HepG2 (cell line): ENCODE measurements around the gene CCDC85C. TPM values are rescaled to one million over a fixed set of nuclear protein-coding genes. Genes with fewer than 3 reads are reported as not detected.

ENCODE experiments used
- AHR ChIP-seq: IDR thresholded peaks from 2 replicates; pipeline ENCODE4 v1.6.1; 2018; ENCODE audit warnings: missing genetic modification reagents, missing compliant biosample characterization
- CHCHD3 ChIP-seq: sonication (generic); formaldehyde crosslinking; IDR thresholded peaks from 2 replicates; pipeline ENCODE4 v1.8.0; 2022; ENCODE audit warnings: mild to moderate bottlenecking, missing genetic modification reagents, moderate library complexity
- FOSL2 ChIP-seq: sonication (generic); formaldehyde crosslinking; IDR thresholded peaks from 2 replicates; pipeline ENCODE4 v1.4.0; 2020; ENCODE audit warnings: missing genetic modification reagents
- HHEX ChIP-seq: IDR thresholded peaks from 2 replicates; pipeline ENCODE4 v1.6.1; 2016; ENCODE audit warnings: control low read depth
- HNRNPK ChIP-seq: fragments of 200-400 bp; formaldehyde crosslinking; IDR thresholded peaks from 2 replicates; pipeline ENCODE4 v1.6.1; 2018; ENCODE audit warnings: low read length, low read depth, moderate library complexity, mild to moderate bottlenecking; ENCODE audit not compliant: poor library complexity, severe bottlenecking
- KAT2B ChIP-seq: fragments of 150-350 bp; IDR thresholded peaks from 2 replicates; pipeline ENCODE4 v1.6.1; 2014; ENCODE audit warnings: low read depth, low read length, borderline replicate concordance
- KDM5B ChIP-seq: sonication (generic); formaldehyde crosslinking; IDR thresholded peaks from 2 replicates; pipeline ENCODE4 v1.4.0; 2020; ENCODE audit warnings: missing genetic modification reagents, mild to moderate bottlenecking, borderline replicate concordance
- KLF12 ChIP-seq: sonication (generic); formaldehyde crosslinking; IDR thresholded peaks from 2 replicates; pipeline ENCODE4 v1.4.0; 2020; ENCODE audit warnings: missing genetic modification reagents, borderline replicate concordance
- KLF13 ChIP-seq: sonication (generic); formaldehyde crosslinking; IDR thresholded peaks from 2 replicates; pipeline ENCODE4 v1.4.0; 2020; ENCODE audit warnings: mild to moderate bottlenecking, missing genetic modification reagents
- PRMT3 ChIP-seq: sonication (generic); formaldehyde crosslinking; IDR thresholded peaks from 2 replicates; pipeline ENCODE4 v1.8.1; 2022; ENCODE audit warnings: low read depth, mild to moderate bottlenecking, moderate library complexity, missing genetic modification reagents, borderline replicate concordance
- RARG ChIP-seq: sonication (generic); formaldehyde crosslinking; IDR thresholded peaks from 2 replicates; pipeline ENCODE4 v1.4.0; 2020; ENCODE audit warnings: low read depth, mild to moderate bottlenecking, missing genetic modification reagents
- RBM39 ChIP-seq: fragments of 200-400 bp; formaldehyde crosslinking; IDR thresholded peaks from one replicate; pipeline ENCODE4 v1.6.1; 2018; ENCODE audit warnings: antibody characterized with exemption, mild to moderate bottlenecking, low read depth, low read length; ENCODE audit not compliant: poor library complexity, severe bottlenecking
- SMYD3 ChIP-seq: sonication (generic); formaldehyde crosslinking; IDR thresholded peaks from 2 replicates; pipeline ENCODE4 v1.8.1; 2023; ENCODE audit warnings: mild to moderate bottlenecking, missing genetic modification reagents
- SNAI1 ChIP-seq: sonication (generic); formaldehyde crosslinking; IDR thresholded peaks from 2 replicates; pipeline ENCODE4 v1.5.0; 2020; ENCODE audit warnings: mild to moderate bottlenecking, missing genetic modification reagents, borderline replicate concordance
- TARDBP ChIP-seq: sonication (generic); formaldehyde crosslinking; IDR thresholded peaks from 2 replicates; pipeline ENCODE4 v1.8.0; 2022; ENCODE audit warnings: mild to moderate bottlenecking, missing genetic modification reagents
- ZC3H4 ChIP-seq: sonication (generic); formaldehyde crosslinking; IDR thresholded peaks from 2 replicates; pipeline ENCODE4 v1.4.0; 2020; ENCODE audit warnings: missing genetic modification reagents, borderline replicate concordance
- ZFP36L2 ChIP-seq: sonication (generic); formaldehyde crosslinking; IDR thresholded peaks from 2 replicates; pipeline ENCODE4 v1.4.0; 2020; ENCODE audit warnings: missing genetic modification reagents
- ZNF207 ChIP-seq: fragments of 450-650 bp; IDR thresholded peaks from 2 replicates; pipeline ENCODE4 v1.6.1; 2016; ENCODE audit warnings: antibody characterized with exemption, borderline replicate concordance
- ZNF558 ChIP-seq: sonication (generic); formaldehyde crosslinking; IDR thresholded peaks from 2 replicates; pipeline ENCODE4 v1.9.0; 2022; ENCODE audit warnings: mild to moderate bottlenecking, missing genetic modification reagents, borderline replicate concordance
- ZNF709 ChIP-seq: sonication (generic); formaldehyde crosslinking; IDR thresholded peaks from 2 replicates; pipeline ENCODE4 v1.5.0; 2020; ENCODE audit warnings: mild to moderate bottlenecking, missing genetic modification reagents
- ZNF746 ChIP-seq: sonication (generic); formaldehyde crosslinking; IDR thresholded peaks from 2 replicates; pipeline ENCODE4 v1.8.0; 2022; ENCODE audit warnings: mild to moderate bottlenecking, missing genetic modification reagents
- ZNF777 ChIP-seq: sonication (generic); formaldehyde crosslinking; IDR thresholded peaks from 2 replicates; pipeline ENCODE4 v1.4.0; 2020; ENCODE audit warnings: missing genetic modification reagents
- ZSCAN20 ChIP-seq: sonication (generic); formaldehyde crosslinking; IDR thresholded peaks from 2 replicates; pipeline ENCODE4 v1.4.0; 2020; ENCODE audit warnings: missing genetic modification reagents, mild to moderate bottlenecking, borderline replicate concordance
- ZSCAN9 ChIP-seq: IDR thresholded peaks from 2 replicates; pipeline ENCODE4 v1.6.1; 2016; ENCODE audit warnings: borderline replicate concordance
- polyA plus RNA-seq, 8 experiments: library from polyadenylated mRNA; depleted of rRNA in 3 of 8; stranded (reverse) in 7 of 8; unstranded in 1 of 8; fragments of >200 nt; fragmentation: Illumina TruSeq in 4 of 8; extraction: Trizol in 4 of 8; gene quantifications; 2 replicates each; pipeline versions ENCODE4 v1.2.1 to v1.2.3, GENCODE V29; 2011 to 2016; ENCODE audit warnings: low read depth in 4 of 8, missing spikeins in 1 of 8, mixed read lengths in 1 of 8; ENCODE audit not compliant: insufficient read depth in 1 of 8
- total RNA-seq, 5 experiments: library from RNA; depleted of rRNA; stranded (reverse); fragments of >200 nt; fragmentation: Illumina TruSeq; extraction: Trizol; gene quantifications; 2 replicates each; pipeline ENCODE4 v1.2.3, GENCODE V29; 2016; ENCODE audit warnings: low read depth in 1 of 5
- TF ChIP-seq, protein P1 (sequence below): sonication (generic); formaldehyde crosslinking; IDR thresholded peaks from 2 replicates; pipeline ENCODE4 v1.5.1; 2020; ENCODE audit warnings: missing genetic modification reagents, mild to moderate bottlenecking, borderline replicate concordance
- TF ChIP-seq, protein P2 (sequence below): sonication (generic); formaldehyde crosslinking; IDR thresholded peaks from 2 replicates; pipeline ENCODE4 v1.4.0; 2020; ENCODE audit warnings: missing genetic modification reagents
- TF ChIP-seq, protein P3 (sequence below): IDR thresholded peaks from 2 replicates; pipeline ENCODE4 v1.6.1; 2018; ENCODE audit warnings: missing genetic modification reagents, mild to moderate bottlenecking, missing compliant biosample characterization

CCDC85C gene
- total and polyA plus RNA-seq, 2 of the 13 experiments (the other 11 are each of a cell fraction or from before 2014, with no cell fraction given) = 18.8 to 43.8 TPM

DNA sequence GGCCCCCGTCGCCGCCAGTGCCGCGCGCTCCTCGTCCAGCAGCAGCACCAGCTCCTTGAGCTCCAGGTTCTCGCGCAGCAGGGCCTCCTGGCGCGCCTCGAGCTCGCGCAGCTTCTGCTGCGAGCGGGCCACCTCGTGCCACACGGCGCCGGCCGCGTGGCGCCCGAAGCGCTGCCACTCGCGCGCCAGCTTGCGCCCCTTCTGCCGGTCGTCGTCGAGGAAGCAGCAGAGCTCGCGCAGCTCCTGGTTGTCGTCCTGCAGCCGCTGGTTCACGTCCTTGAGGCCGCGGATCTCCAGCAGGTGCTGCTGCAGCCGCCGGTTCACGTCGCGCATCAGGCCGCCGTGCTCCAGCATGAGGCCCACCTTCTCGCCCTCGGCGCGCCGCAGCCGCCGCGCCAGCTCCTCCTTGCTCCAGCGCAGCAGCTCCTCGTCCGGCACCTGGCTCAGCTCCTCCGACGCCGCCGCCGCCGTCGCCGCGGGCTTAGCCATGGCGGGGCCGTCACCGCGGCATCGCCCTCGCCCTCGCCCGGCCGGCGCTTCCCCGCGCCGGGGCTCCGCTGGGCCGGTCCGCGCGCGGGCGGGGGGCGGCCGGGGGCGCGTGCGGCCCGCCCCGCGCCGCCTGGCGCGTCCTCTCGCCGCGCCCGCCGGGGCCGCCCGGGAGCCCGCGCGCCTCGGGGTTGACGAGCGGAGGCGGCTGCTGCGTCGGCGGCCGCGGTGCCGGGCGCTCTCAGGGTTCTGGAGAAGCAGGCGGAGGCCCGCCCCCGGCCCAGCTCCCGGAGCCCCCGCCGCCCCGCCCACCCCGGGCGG is at the start of gene CCDC85C (continued):
- 0 out of 2 replicates have a peak, but pooled peaks have one; percentile 91 for TF ChIP-seq PRMT3 (CRISPR knock-in tag)
- TF ChIP-seq KLF13 (CRISPR knock-in tag) = peak; percentile 92; the same call in 1 of the 2 replicates
- TF ChIP-seq ZNF746 (CRISPR knock-in tag) = peak; percentile 81; the same call in 1 of the 2 replicates
- TF ChIP-seq AHR = peak; percentile 92; the same call in 1 of the 2 replicates
- peak; percentile 2 for TF ChIP-seq RBM39
- peak; percentile 92; the same call in 1 of the 2 replicates for TF ChIP-seq SMYD3
- peak; percentile 63; the same call in 1 of the 2 replicates for TF ChIP-seq KLF12 (CRISPR knock-in tag)
- no peak for TF ChIP-seq ZNF207
- TF ChIP-seq ZNF558 = peak; percentile 99; the same call in 1 of the 2 replicates
- 0 out of 2 replicates have a peak, but pooled peaks have one; percentile 12 for TF ChIP-seq FOSL2 (CRISPR knock-in tag)
- TF ChIP-seq HNRNPK = no peak
- no peak for TF ChIP-seq ZC3H4 (CRISPR knock-in tag)
- peak; percentile 99; the same call in 1 of the 2 replicates for TF ChIP-seq ZSCAN20 (CRISPR knock-in tag)
- TF ChIP-seq KDM5B = peak; percentile 98
- no peak for TF ChIP-seq SNAI1 (CRISPR knock-in tag)
- TF ChIP-seq, protein P1, sequence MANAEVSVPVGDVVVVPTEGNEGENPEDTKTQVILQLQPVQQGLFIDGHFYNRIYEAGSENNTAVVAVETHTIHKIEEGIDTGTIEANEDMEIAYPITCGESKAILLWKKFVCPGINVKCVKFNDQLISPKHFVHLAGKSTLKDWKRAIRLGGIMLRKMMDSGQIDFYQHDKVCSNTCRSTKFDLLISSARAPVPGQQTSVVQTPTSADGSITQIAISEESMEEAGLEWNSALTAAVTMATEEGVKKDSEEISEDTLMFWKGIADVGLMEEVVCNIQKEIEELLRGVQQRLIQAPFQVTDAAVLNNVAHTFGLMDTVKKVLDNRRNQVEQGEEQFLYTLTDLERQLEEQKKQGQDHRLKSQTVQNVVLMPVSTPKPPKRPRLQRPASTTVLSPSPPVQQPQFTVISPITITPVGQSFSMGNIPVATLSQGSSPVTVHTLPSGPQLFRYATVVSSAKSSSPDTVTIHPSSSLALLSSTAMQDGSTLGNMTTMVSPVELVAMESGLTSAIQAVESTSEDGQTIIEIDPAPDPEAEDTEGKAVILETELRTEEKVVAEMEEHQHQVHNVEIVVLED (CRISPR knock-in tag) = no peak
- TF ChIP-seq ZSCAN9 (CRISPR knock-in tag) = peak; percentile 87; the same call in 1 of the 2 replicates
- TF ChIP-seq KAT2B = no peak
- no peak for TF ChIP-seq ZFP36L2 (CRISPR knock-in tag)
- TF ChIP-seq ZNF709 = peak; percentile 91; the same call in 1 of the 2 replicates
- TF ChIP-seq, protein P2, sequence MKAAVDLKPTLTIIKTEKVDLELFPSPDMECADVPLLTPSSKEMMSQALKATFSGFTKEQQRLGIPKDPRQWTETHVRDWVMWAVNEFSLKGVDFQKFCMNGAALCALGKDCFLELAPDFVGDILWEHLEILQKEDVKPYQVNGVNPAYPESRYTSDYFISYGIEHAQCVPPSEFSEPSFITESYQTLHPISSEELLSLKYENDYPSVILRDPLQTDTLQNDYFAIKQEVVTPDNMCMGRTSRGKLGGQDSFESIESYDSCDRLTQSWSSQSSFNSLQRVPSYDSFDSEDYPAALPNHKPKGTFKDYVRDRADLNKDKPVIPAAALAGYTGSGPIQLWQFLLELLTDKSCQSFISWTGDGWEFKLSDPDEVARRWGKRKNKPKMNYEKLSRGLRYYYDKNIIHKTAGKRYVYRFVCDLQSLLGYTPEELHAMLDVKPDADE = peak; percentile 94
- 0 out of 2 replicates have a peak, but pooled peaks have one; percentile 33 for TF ChIP-seq RARG
- TF ChIP-seq ZNF777 (CRISPR knock-in tag) = peak; percentile 95
- TF ChIP-seq TARDBP (CRISPR knock-in tag) = no peak
- peak; percentile 99 for TF ChIP-seq CHCHD3 (CRISPR knock-in tag)
- TF ChIP-seq, protein P3, sequence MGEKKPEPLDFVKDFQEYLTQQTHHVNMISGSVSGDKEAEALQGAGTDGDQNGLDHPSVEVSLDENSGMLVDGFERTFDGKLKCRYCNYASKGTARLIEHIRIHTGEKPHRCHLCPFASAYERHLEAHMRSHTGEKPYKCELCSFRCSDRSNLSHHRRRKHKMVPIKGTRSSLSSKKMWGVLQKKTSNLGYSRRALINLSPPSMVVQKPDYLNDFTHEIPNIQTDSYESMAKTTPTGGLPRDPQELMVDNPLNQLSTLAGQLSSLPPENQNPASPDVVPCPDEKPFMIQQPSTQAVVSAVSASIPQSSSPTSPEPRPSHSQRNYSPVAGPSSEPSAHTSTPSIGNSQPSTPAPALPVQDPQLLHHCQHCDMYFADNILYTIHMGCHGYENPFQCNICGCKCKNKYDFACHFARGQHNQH = peak; percentile 28; the same call in 1 of the 2 replicates
- no peak for TF ChIP-seq HHEX
